Measurements from ENCODE around the gene PRKG1.

The PRKG1 gene

GRCh38 chr10:52319926-52320325, 1245.6 kb downstream of the PRKG1 start:
- peak overlapping the region; percentile 77 for H3K9ac ChIP-seq (ENCODE audit: low read depth, low read length)

DNA sequence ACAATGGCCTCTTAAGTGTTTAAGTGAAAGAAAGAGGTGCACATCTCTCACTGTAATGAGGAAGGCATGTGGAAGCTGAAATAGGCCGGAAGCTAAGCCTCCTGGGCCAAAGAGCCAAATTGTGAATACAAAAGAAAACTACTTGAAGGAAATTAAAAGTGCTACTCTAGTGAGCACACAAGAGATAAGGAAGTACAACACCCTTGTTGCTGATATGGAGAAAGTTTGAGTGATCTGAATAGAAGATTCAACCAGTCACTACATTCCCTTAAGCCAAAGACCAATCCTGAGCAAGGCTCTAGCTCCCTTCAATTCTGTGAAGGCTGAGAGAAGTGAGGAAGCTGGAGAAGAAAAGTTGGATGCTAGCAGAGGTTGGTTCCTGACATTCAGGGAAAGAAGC, 1248.0 kb downstream of the PRKG1 start:
- Histone ChIP-seq H3K9ac (ENCODE audit: low read depth, low read length) (no peak overlapping the region), H3K4me2 (ENCODE audit: low read length) (no peak overlapping the region), H3K27me3 (ENCODE audit: control insufficient read depth, insufficient read depth, low read length) (no peaks in the 10 kb centered on the region), H3K9me3 (replicated peaks; ENCODE audit: low read length) (no peaks in the 10 kb centered on the region), H3K4me3 (ENCODE audit: low read length) (no peak overlapping the region), H3K36me3 (ENCODE audit: insufficient read depth, low read length) (peaks cover 10% of the 10 kb centered on the region), H3K4me1 (ENCODE audit: control insufficient read depth, insufficient read depth, low read length) (peaks cover 39% of the 10 kb centered on the region)

More at GRCh38 chr10:52319926-52320325, 1245.6 kb downstream of the PRKG1 start:
- H3K4me3 ChIP-seq (ENCODE audit: low read length): peak overlapping the region; percentile 23
- H3K9me3 ChIP-seq (replicated peaks; ENCODE audit: low read length): no peaks in the 10 kb centered on the region
- H3K27me3 ChIP-seq (ENCODE audit: control insufficient read depth, insufficient read depth, low read length): no peaks in the 10 kb centered on the region
- peaks cover 43% of the 10 kb centered on the region for H3K4me1 ChIP-seq (ENCODE audit: control insufficient read depth, insufficient read depth, low read length)
- peaks cover 32% of the 10 kb centered on the region for H3K36me3 ChIP-seq (ENCODE audit: insufficient read depth, low read length)
- peak overlapping the region; percentile 49 for H3K4me2 ChIP-seq (ENCODE audit: low read length)

- Histone ChIP-seq H3K4me3 (ENCODE audit: low read length) (no peak overlapping the region), H3K9ac (ENCODE audit: low read depth, low read length) (no peak overlapping the region), H3K27me3 (ENCODE audit: control insufficient read depth, insufficient read depth, low read length) (no peaks in the 10 kb centered on the region), H3K4me2 (ENCODE audit: low read length) (no peak overlapping the region), H3K4me1 (ENCODE audit: control insufficient read depth, insufficient read depth, low read length) (peaks cover 35% of the 10 kb centered on the region), H3K36me3 (ENCODE audit: insufficient read depth, low read length) (peaks cover 4% of the 10 kb centered on the region), H3K9me3 (replicated peaks; ENCODE audit: low read length) (no peaks in the 10 kb centered on the region)
Measured at GRCh38 chr10:52322936-52323335, 1248.6 kb downstream of the PRKG1 start.

- Histone ChIP-seq H3K9ac (ENCODE audit: low read depth, low read length) (no peak overlapping the region), H3K4me2 (ENCODE audit: low read length) (no peak overlapping the region), H3K27me3 (ENCODE audit: control insufficient read depth, insufficient read depth, low read length) (no peaks in the 10 kb centered on the region), H3K9me3 (replicated peaks; ENCODE audit: low read length) (no peaks in the 10 kb centered on the region), H3K4me1 (ENCODE audit: control insufficient read depth, insufficient read depth, low read length) (peaks cover 11% of the 10 kb centered on the region), H3K4me3 (ENCODE audit: low read length) (no peak overlapping the region), H3K36me3 (ENCODE audit: insufficient read depth, low read length) (no peaks in the 10 kb centered on the region)
Measured at GRCh38 chr10:52326382-52326781, 1252.1 kb downstream of the PRKG1 start.

DNA sequence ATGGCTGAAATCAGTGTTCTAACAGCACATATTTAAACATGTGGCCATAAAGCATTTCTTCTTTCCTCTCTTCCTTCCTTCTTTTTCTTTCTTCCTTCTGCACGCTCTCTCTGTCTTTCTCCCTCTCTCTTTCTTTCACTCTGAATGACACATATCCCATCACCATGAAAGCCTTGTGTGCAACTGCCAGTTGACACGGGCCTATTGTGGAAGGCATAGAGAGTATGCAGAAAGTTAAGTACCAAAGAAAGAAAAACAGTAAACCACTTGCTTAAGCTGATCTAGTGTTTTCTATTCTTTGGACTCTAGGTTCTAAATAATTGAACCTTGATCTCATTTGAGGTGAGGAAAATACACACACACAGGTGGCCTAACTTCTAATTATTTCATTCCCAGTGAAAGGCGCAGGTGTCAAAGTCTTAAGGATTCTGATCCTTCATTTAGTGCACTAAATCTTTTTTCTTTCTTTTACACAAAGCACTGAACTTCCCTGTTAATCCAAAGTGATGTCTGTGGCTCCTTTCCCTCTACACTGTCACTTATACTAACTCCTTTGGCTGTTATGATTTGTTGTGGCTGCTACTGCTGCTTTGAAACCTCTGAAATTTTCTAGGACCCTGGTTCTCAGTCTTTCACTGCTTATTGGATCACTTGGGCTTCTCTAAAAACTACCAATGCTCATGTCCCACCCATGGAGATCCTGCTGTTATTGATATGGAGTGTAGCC, 1257.5 kb downstream of the PRKG1 start:
- Histone ChIP-seq H3K36me3 (ENCODE audit: insufficient read depth, low read length) (no peaks in the 10 kb centered on the region), H3K9me3 (replicated peaks; ENCODE audit: low read length) (no peaks in the 10 kb centered on the region), H3K9ac (ENCODE audit: low read depth, low read length) (no peak overlapping the region), H3K4me1 (ENCODE audit: control insufficient read depth, insufficient read depth, low read length) (peaks cover 23% of the 10 kb centered on the region), H3K4me3 (ENCODE audit: low read length) (no peak overlapping the region), H3K27me3 (ENCODE audit: control insufficient read depth, insufficient read depth, low read length) (no peaks in the 10 kb centered on the region), H3K4me2 (ENCODE audit: low read length) (no peak overlapping the region)

GRCh38 chr10:52332815-52333214, 1258.5 kb downstream of the PRKG1 start:
- Histone ChIP-seq H3K4me1 (ENCODE audit: control insufficient read depth, insufficient read depth, low read length) (peaks cover 23% of the 10 kb centered on the region), H3K9ac (ENCODE audit: low read depth, low read length) (no peak overlapping the region), H3K36me3 (ENCODE audit: insufficient read depth, low read length) (no peaks in the 10 kb centered on the region), H3K4me3 (ENCODE audit: low read length) (no peak overlapping the region), H3K4me2 (ENCODE audit: low read length) (no peak overlapping the region), H3K27me3 (ENCODE audit: control insufficient read depth, insufficient read depth, low read length) (no peaks in the 10 kb centered on the region), H3K9me3 (replicated peaks; ENCODE audit: low read length) (no peaks in the 10 kb centered on the region)

GRCh38 chr10:52334595-52334994, 1260.3 kb downstream of the PRKG1 start:
- no peaks in the 10 kb centered on the region for H3K36me3 ChIP-seq (ENCODE audit: insufficient read depth, low read length)
- no peaks in the 10 kb centered on the region for H3K27me3 ChIP-seq (ENCODE audit: control insufficient read depth, insufficient read depth, low read length)
- H3K4me2 ChIP-seq (ENCODE audit: low read length): peak overlapping the region; percentile 16
- peak overlapping the region; percentile 47 for H3K9ac ChIP-seq (ENCODE audit: low read depth, low read length)
- peaks cover 23% of the 10 kb centered on the region for H3K4me1 ChIP-seq (ENCODE audit: control insufficient read depth, insufficient read depth, low read length)
- no peak overlapping the region for H3K4me3 ChIP-seq (ENCODE audit: low read length)
- H3K9me3 ChIP-seq (replicated peaks; ENCODE audit: low read length): no peaks in the 10 kb centered on the region

DNA sequence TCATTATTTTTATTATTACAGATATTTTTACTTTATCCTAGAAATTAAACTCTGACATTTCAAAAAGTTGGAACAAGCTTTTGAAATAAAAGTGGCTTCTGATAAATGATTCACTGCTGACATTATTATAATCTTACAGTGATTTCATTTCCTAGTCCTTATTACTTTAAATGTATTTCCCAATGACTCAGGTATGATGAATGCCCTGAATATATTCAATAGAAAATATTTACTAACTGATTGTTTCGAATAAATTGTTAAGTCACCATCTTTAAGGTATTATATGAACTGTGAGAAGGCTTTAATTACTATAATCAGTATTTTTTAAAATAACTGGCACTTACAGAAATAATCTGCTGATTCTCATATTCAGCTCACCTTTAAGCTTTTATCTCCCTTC, 1261.4 kb downstream of the PRKG1 start:
- Histone ChIP-seq H3K36me3 (ENCODE audit: insufficient read depth, low read length) (no peaks in the 10 kb centered on the region), H3K4me1 (ENCODE audit: control insufficient read depth, insufficient read depth, low read length) (peaks cover 23% of the 10 kb centered on the region), H3K4me3 (ENCODE audit: low read length) (no peak overlapping the region), H3K9ac (ENCODE audit: low read depth, low read length) (peak overlapping the region; percentile 47), H3K4me2 (ENCODE audit: low read length) (peak overlapping the region; percentile 37), H3K9me3 (replicated peaks; ENCODE audit: low read length) (no peaks in the 10 kb centered on the region), H3K27me3 (ENCODE audit: control insufficient read depth, insufficient read depth, low read length) (no peaks in the 10 kb centered on the region)

GRCh38 chr10:52337225-52337624, 1262.9 kb downstream of the PRKG1 start:
- H3K27me3 ChIP-seq (ENCODE audit: control insufficient read depth, insufficient read depth, low read length): no peaks in the 10 kb centered on the region

GRCh38 chr10:52343439-52343838, 1269.2 kb downstream of the PRKG1 start:
- Histone ChIP-seq H3K9ac (ENCODE audit: low read depth, low read length) (no peak overlapping the region), H3K9me3 (replicated peaks; ENCODE audit: low read length) (no peaks in the 10 kb centered on the region), H3K36me3 (ENCODE audit: insufficient read depth, low read length) (no peaks in the 10 kb centered on the region), H3K4me2 (ENCODE audit: low read length) (no peak overlapping the region), H3K4me3 (ENCODE audit: low read length) (no peak overlapping the region), H3K27me3 (ENCODE audit: control insufficient read depth, insufficient read depth, low read length) (no peaks in the 10 kb centered on the region), H3K4me1 (ENCODE audit: control insufficient read depth, insufficient read depth, low read length) (no peaks in the 10 kb centered on the region)

More at GRCh38 chr10:52337225-52337624, 1262.9 kb downstream of the PRKG1 start:
- no peaks in the 10 kb centered on the region for H3K36me3 ChIP-seq (ENCODE audit: insufficient read depth, low read length)
- no peak overlapping the region for H3K4me2 ChIP-seq (ENCODE audit: low read length)
- no peak overlapping the region for H3K9ac ChIP-seq (ENCODE audit: low read depth, low read length)
- H3K4me3 ChIP-seq (ENCODE audit: low read length): no peak overlapping the region
- no peaks in the 10 kb centered on the region for H3K9me3 ChIP-seq (replicated peaks; ENCODE audit: low read length)
- peaks cover 23% of the 10 kb centered on the region for H3K4me1 ChIP-seq (ENCODE audit: control insufficient read depth, insufficient read depth, low read length)

DNA sequence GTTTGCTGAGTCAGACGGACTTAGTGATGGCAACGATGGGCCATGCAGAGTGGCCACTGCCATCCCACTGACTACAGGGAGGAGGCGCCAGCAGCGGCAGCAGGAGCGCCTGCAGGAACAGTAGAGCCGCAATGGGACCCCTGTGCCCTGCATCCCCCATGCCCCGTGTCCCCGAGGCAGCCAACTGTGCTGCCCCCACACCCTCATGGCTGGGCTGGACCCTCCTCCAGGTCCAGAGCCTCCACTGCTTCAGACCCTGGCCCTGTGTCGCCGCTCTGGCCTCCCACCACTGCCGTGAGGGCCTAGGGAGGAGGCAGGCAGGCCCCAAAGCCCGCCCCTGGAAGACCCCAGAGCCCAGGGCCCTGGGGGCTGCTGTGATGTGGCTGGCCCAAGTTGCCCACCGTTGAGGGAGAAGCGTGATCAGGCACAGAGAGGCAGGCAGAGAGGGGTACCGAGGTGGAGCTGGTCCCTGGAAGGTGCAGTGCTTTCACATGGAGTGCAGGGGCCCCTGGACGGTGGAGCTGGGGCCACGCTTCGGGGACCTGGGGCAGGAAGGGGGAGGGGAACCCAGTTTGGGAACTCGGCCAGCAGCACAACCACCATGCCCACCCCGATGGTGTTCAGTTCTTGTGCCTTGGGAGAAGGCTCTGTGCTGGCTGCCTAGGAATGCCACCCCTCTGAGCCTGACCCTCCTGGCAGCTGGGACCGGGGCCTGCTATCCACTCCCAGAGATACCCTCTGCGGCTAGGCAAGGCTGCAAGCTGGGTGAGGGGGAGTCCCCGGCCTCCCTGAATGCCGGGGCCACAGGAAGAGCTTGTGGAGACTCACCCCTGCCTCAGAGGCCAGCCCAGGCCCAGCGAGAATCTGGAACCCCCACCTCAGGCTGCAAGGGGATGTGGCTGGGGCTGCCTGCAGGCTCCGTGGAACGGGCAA, 1272.4 kb downstream of the PRKG1 start:
- H3K36me3 ChIP-seq (ENCODE audit: insufficient read depth, low read length): no peaks in the 10 kb centered on the region
- no peaks in the 10 kb centered on the region for H3K27me3 ChIP-seq (ENCODE audit: control insufficient read depth, insufficient read depth, low read length)
- no peak overlapping the region for H3K4me2 ChIP-seq (ENCODE audit: low read length)
- H3K4me1 ChIP-seq (ENCODE audit: control insufficient read depth, insufficient read depth, low read length): peaks cover 4% of the 10 kb centered on the region
- H3K9ac ChIP-seq (ENCODE audit: low read depth, low read length): no peak overlapping the region
- no peaks in the 10 kb centered on the region for H3K9me3 ChIP-seq (replicated peaks; ENCODE audit: low read length)
- no peak overlapping the region for H3K4me3 ChIP-seq (ENCODE audit: low read length)

All from skeletal muscle satellite cell (primary cell).